HL-60 (cell line): ENCODE data around the gene C1orf105.

Experiments used
- GABPA ChIP-seq: IDR thresholded peaks from 2 replicates; pipeline ENCODE4 v1.6.1; 2012; ENCODE audit warnings: low read depth
- POLR2AphosphoS5 ChIP-seq: IDR thresholded peaks from 2 replicates; pipeline ENCODE4 v1.6.1; 2012; ENCODE audit warnings: low read depth
- TF ChIP-seq, protein P1 (sequence below): IDR thresholded peaks from one replicate; pipeline ENCODE4 v1.5.1; 2011; ENCODE audit warnings: low read length, control low read depth, inconsistent platforms; ENCODE audit not compliant: insufficient read depth
- TF ChIP-seq, protein P2 (sequence below): IDR thresholded peaks from 2 replicates; pipeline ENCODE4 v1.6.1; 2012; ENCODE audit warnings: low read depth; ENCODE audit not compliant: insufficient replicate concordance

DNA sequence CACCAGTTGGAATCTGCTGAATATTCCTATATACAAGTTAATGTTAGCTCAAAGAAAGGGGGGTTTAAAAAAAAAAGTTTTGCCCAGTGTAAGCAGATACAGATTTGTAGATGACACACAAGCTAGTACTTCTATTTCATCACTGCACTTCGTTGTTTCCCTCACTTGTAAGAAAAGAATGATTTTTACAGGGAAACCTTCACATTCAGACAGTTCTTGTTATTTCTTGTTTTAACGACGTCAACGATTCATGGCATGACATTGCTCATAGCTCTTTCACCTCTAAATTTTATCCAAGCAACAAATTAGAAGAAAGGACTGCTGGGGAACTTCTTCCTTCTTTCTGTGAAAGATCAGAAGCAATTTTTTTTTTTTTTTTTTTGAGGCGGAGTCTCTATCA is 25.7 kb upstream of the C1orf105 start:
- TF ChIP-seq, protein P1, sequence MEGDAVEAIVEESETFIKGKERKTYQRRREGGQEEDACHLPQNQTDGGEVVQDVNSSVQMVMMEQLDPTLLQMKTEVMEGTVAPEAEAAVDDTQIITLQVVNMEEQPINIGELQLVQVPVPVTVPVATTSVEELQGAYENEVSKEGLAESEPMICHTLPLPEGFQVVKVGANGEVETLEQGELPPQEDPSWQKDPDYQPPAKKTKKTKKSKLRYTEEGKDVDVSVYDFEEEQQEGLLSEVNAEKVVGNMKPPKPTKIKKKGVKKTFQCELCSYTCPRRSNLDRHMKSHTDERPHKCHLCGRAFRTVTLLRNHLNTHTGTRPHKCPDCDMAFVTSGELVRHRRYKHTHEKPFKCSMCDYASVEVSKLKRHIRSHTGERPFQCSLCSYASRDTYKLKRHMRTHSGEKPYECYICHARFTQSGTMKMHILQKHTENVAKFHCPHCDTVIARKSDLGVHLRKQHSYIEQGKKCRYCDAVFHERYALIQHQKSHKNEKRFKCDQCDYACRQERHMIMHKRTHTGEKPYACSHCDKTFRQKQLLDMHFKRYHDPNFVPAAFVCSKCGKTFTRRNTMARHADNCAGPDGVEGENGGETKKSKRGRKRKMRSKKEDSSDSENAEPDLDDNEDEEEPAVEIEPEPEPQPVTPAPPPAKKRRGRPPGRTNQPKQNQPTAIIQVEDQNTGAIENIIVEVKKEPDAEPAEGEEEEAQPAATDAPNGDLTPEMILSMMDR: no peak
- TF ChIP-seq, protein P2, sequence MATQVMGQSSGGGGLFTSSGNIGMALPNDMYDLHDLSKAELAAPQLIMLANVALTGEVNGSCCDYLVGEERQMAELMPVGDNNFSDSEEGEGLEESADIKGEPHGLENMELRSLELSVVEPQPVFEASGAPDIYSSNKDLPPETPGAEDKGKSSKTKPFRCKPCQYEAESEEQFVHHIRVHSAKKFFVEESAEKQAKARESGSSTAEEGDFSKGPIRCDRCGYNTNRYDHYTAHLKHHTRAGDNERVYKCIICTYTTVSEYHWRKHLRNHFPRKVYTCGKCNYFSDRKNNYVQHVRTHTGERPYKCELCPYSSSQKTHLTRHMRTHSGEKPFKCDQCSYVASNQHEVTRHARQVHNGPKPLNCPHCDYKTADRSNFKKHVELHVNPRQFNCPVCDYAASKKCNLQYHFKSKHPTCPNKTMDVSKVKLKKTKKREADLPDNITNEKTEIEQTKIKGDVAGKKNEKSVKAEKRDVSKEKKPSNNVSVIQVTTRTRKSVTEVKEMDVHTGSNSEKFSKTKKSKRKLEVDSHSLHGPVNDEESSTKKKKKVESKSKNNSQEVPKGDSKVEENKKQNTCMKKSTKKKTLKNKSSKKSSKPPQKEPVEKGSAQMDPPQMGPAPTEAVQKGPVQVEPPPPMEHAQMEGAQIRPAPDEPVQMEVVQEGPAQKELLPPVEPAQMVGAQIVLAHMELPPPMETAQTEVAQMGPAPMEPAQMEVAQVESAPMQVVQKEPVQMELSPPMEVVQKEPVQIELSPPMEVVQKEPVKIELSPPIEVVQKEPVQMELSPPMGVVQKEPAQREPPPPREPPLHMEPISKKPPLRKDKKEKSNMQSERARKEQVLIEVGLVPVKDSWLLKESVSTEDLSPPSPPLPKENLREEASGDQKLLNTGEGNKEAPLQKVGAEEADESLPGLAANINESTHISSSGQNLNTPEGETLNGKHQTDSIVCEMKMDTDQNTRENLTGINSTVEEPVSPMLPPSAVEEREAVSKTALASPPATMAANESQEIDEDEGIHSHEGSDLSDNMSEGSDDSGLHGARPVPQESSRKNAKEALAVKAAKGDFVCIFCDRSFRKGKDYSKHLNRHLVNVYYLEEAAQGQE: no peak
- TF ChIP-seq POLR2AphosphoS5 (no peak), GABPA (no peak)
